Measurements from ENCODE around the gene ORM1.

ORM1 gene

GRCh38 chr9:114361542-114361941 lies 38.6 kb downstream of the ORM1 start:
- no peak overlapping the region for H3K4me3 ChIP-seq (ENCODE audit: low read depth, low read length)

- no peak overlapping the region for H3K4me3 ChIP-seq (ENCODE audit: low read depth, low read length)
Measured at GRCh38 chr9:114362394-114362793, 39.5 kb downstream of the ORM1 start.

GRCh38 chr9:114363424-114363823 lies 40.5 kb downstream of the ORM1 start:
- no peak overlapping the region for H3K4me3 ChIP-seq (ENCODE audit: low read depth, low read length)

- no peak overlapping the region for H3K4me3 ChIP-seq (ENCODE audit: low read depth, low read length)
Measured at GRCh38 chr9:114364134-114365041, 41.5 kb downstream of the ORM1 start.

- no peak overlapping the region for H3K4me3 ChIP-seq (ENCODE audit: low read depth, low read length)
Measured at GRCh38 chr9:114365194-114365593, 42.3 kb downstream of the ORM1 start.

- no peak overlapping the region for H3K4me3 ChIP-seq (ENCODE audit: low read depth, low read length)
Measured at GRCh38 chr9:114366334-114367128, 43.6 kb downstream of the ORM1 start.

GRCh38 chr9:114367366-114367765 lies 44.5 kb downstream of the ORM1 start:
- no peak overlapping the region for H3K4me3 ChIP-seq (ENCODE audit: low read depth, low read length)

- H3K4me3 ChIP-seq (ENCODE audit: low read depth, low read length) = no peak overlapping the region
Measured at GRCh38 chr9:114367772-114368569, 45.1 kb downstream of the ORM1 start.

GRCh38 chr9:114369216-114370130 lies 46.6 kb downstream of the ORM1 start:
- no peak overlapping the region for H3K4me3 ChIP-seq (ENCODE audit: low read depth, low read length)

- H3K4me3 ChIP-seq (ENCODE audit: low read depth, low read length) = no peak overlapping the region
Measured at GRCh38 chr9:114370251-114370967, 47.5 kb downstream of the ORM1 start.

GRCh38 chr9:114370968-114371320 lies 48.0 kb downstream of the ORM1 start:
- H3K4me3 ChIP-seq (ENCODE audit: low read depth, low read length) = no peak overlapping the region

- H3K4me3 ChIP-seq (ENCODE audit: low read depth, low read length) = no peak overlapping the region
Measured at GRCh38 chr9:114371343-114371944, 48.5 kb downstream of the ORM1 start.

- H3K4me3 ChIP-seq (ENCODE audit: low read depth, low read length) = no peak overlapping the region
Measured at GRCh38 chr9:114371973-114372917, 49.3 kb downstream of the ORM1 start.

GRCh38 chr9:114372921-114373448 lies 50.1 kb downstream of the ORM1 start:
- H3K4me3 ChIP-seq (ENCODE audit: low read depth, low read length) = no peak overlapping the region

GRCh38 chr9:114373960-114374730 lies 51.2 kb downstream of the ORM1 start:
- H3K4me3 ChIP-seq (ENCODE audit: low read depth, low read length) = no peak overlapping the region

GRCh38 chr9:114374936-114375335 lies 52.0 kb downstream of the ORM1 start:
- H3K4me3 ChIP-seq (ENCODE audit: low read depth, low read length) = no peak overlapping the region

Measured in iPS-11a (cell line).